Vagina (tissue), 2 donors: ENCODE results near the gene NUDT22.

Source experiments
- CTCF ChIP-seq, 3 experiments: fragments of 450-650 bp in 2 of 3; fragments of 200-600 bp in 1 of 3; sonication (generic) in 1 of 3; IDR thresholded peaks; one replicate each; pipeline ENCODE4 v1.5.1; 2017 to 2019; ENCODE audit warnings: antibody characterized with exemption in 3 of 3, mild to moderate bottlenecking in 2 of 3, moderate library complexity in 2 of 3
- POLR2A ChIP-seq, 2 donors: fragments of 450-650 bp; IDR thresholded peaks; one replicate each; pipeline ENCODE4 v1.6.1; 2017; ENCODE audit warnings: antibody characterized with exemption in 2 of 2, mild to moderate bottlenecking in 2 of 2, moderate library complexity in 2 of 2
- POLR2AphosphoS5 ChIP-seq, 2 donors: sonication (generic); formaldehyde crosslinking; IDR thresholded peaks; one replicate each; pipeline ENCODE4 v1.9.0; 2017; ENCODE audit warnings: antibody characterized with exemption in 2 of 2, mild to moderate bottlenecking in 2 of 2, low read depth in 1 of 2; ENCODE audit not compliant: insufficient read depth in 1 of 2

GRCh38 chr11:64243236-64243854 is 17.3 kb downstream of the NUDT22 start:
- no peak for TF ChIP-seq CTCF (IDR thresholded peaks at IDR 0.05)
- TF ChIP-seq POLR2A (IDR thresholded peaks at IDR 0.05): no peak
- TF ChIP-seq POLR2AphosphoS5 (IDR thresholded peaks at IDR 0.05; ENCODE audit: insufficient read depth in 1 of 2, low read depth in 1 of 2): no peak
